Muscle layer of duodenum (tissue), 2 donors: ENCODE results near the gene TXN.
A peak's percentile ranks its signal among the peaks of the same experiment; 100 is the strongest.

ENCODE experiments used
- H3K27ac ChIP-seq: one replicate; pipeline ENCODE4 v1.7.0; 2013; ENCODE audit warnings: mild to moderate bottlenecking, low read length
- H3K27me3 ChIP-seq: one replicate; pipeline ENCODE4 v1.7.0; 2013; ENCODE audit warnings: low read depth, mild to moderate bottlenecking, control low read depth, low read length
- H3K36me3 ChIP-seq, 2 donors: one replicate each; pipeline ENCODE4 v1.7.0; 2013; ENCODE audit warnings: low read length in 2 of 2, control low read depth in 1 of 2, mild to moderate bottlenecking in 1 of 2; ENCODE audit not compliant: insufficient read depth in 2 of 2, control insufficient read depth in 1 of 2
- H3K4me1 ChIP-seq, 2 donors: one replicate each; pipeline ENCODE4 v1.7.0; 2013; ENCODE audit warnings: low read length in 2 of 2, mild to moderate bottlenecking in 2 of 2, control low read depth in 1 of 2, moderate library complexity in 1 of 2; ENCODE audit not compliant: insufficient read depth in 2 of 2, control insufficient read depth in 1 of 2
- H3K4me3 ChIP-seq, 2 donors: one replicate each; pipeline ENCODE4 v1.7.0; 2013; ENCODE audit warnings: low read length in 2 of 2, low read depth in 1 of 2, mild to moderate bottlenecking in 1 of 2
- H3K9me3 ChIP-seq, 2 donors: one replicate each; pipeline ENCODE4 v1.7.0; 2013; ENCODE audit warnings: low read length in 2 of 2, control low read depth in 1 of 2, mild to moderate bottlenecking in 1 of 2; ENCODE audit not compliant: control insufficient read depth in 1 of 2
- donor health status: healthy.

The TXN gene

GRCh38 chr9:110256380-110257096, at the start of gene TXN:
TXN (minus strand) TSS chr9:110256507; CDS start chr9:110256435, 72 bp downstream.
- Histone ChIP-seq H3K9me3 (no peaks in the 10 kb centered on the region), H3K27ac (peak within 1 kb of the TSS; percentile 95), H3K36me3 (peaks cover 0 to 5% of the 10 kb centered on the region in 2 donors), H3K4me1 (peaks cover 5 to 22% of the 10 kb centered on the region in 2 donors), H3K27me3 (no peaks in the 10 kb centered on the region), H3K4me3 (peak within 1 kb of the TSS; percentile 87 to 97)

- no peaks in the 10 kb centered on the region for H3K4me1 ChIP-seq
- no peak overlapping the region for H3K4me3 ChIP-seq
- H3K27me3 ChIP-seq = no peaks in the 10 kb centered on the region
- H3K36me3 ChIP-seq = no peaks in the 10 kb centered on the region
- H3K27ac ChIP-seq = no peak overlapping the region
- H3K9me3 ChIP-seq = no peaks in the 10 kb centered on the region
Measured at GRCh38 chr9:110303133-110303532, 46.8 kb upstream of the TXN start.

- no peaks in the 10 kb centered on the region for H3K9me3 ChIP-seq
- H3K27ac ChIP-seq = no peak overlapping the region
- H3K36me3 ChIP-seq = no peaks in the 10 kb centered on the region
- no peaks in the 10 kb centered on the region for H3K27me3 ChIP-seq
- H3K4me3 ChIP-seq = no peak overlapping the region
- H3K4me1 ChIP-seq = no peaks in the 10 kb centered on the region
Measured at GRCh38 chr9:110298043-110298605, 41.8 kb upstream of the TXN start.

GRCh38 chr9:110293248-110293647, 36.9 kb upstream of the TXN start:
- no peaks in the 10 kb centered on the region for H3K4me1 ChIP-seq
- no peaks in the 10 kb centered on the region for H3K9me3 ChIP-seq
- H3K36me3 ChIP-seq = no peaks in the 10 kb centered on the region
- H3K27me3 ChIP-seq = no peaks in the 10 kb centered on the region
- H3K27ac ChIP-seq = no peak overlapping the region
- H3K4me3 ChIP-seq = no peak overlapping the region

GRCh38 chr9:110291921-110292557, 35.7 kb upstream of the TXN start:
- no peaks in the 10 kb centered on the region for H3K27me3 ChIP-seq
- no peaks in the 10 kb centered on the region for H3K4me1 ChIP-seq
- H3K36me3 ChIP-seq = no peaks in the 10 kb centered on the region
- no peak overlapping the region for H3K4me3 ChIP-seq
- no peak overlapping the region for H3K27ac ChIP-seq
- H3K9me3 ChIP-seq = no peaks in the 10 kb centered on the region

- Histone ChIP-seq H3K4me1 (no peaks in the 10 kb centered on the region), H3K36me3 (no peaks in the 10 kb centered on the region), H3K9me3 (no peaks in the 10 kb centered on the region), H3K4me3 (no peak overlapping the region), H3K27ac (no peak overlapping the region), H3K27me3 (no peaks in the 10 kb centered on the region)
Measured at GRCh38 chr9:110290001-110290400, 33.7 kb upstream of the TXN start.

- Histone ChIP-seq H3K36me3 (no peaks in the 10 kb centered on the region), H3K27ac (no peak overlapping the region), H3K27me3 (no peaks in the 10 kb centered on the region), H3K4me1 (no peaks in the 10 kb centered on the region), H3K4me3 (no peak overlapping the region), H3K9me3 (no peaks in the 10 kb centered on the region)
Measured at GRCh38 chr9:110288503-110288902, 32.2 kb upstream of the TXN start.

- no peak overlapping the region for H3K4me3 ChIP-seq
- H3K9me3 ChIP-seq = no peaks in the 10 kb centered on the region
- H3K36me3 ChIP-seq = no peaks in the 10 kb centered on the region
- H3K27me3 ChIP-seq = no peaks in the 10 kb centered on the region
- no peaks in the 10 kb centered on the region for H3K4me1 ChIP-seq
- H3K27ac ChIP-seq = no peak overlapping the region
Measured at GRCh38 chr9:110287289-110287680, 31.0 kb upstream of the TXN start.

- Histone ChIP-seq H3K27ac (no peak overlapping the region), H3K36me3 (no peaks in the 10 kb centered on the region), H3K4me3 (no peak overlapping the region), H3K27me3 (no peaks in the 10 kb centered on the region), H3K4me1 (no peaks in the 10 kb centered on the region), H3K9me3 (no peaks in the 10 kb centered on the region)
Measured at GRCh38 chr9:110284211-110284844, 28.0 kb upstream of the TXN start.

GRCh38 chr9:110283751-110284150, 27.4 kb upstream of the TXN start:
- Histone ChIP-seq H3K36me3 (no peaks in the 10 kb centered on the region), H3K4me3 (no peak overlapping the region), H3K27me3 (no peaks in the 10 kb centered on the region), H3K4me1 (no peaks in the 10 kb centered on the region), H3K27ac (peak overlapping the region; percentile 21), H3K9me3 (no peaks in the 10 kb centered on the region)

GRCh38 chr9:110282739-110283081, 26.4 kb upstream of the TXN start:
- Histone ChIP-seq H3K4me1 (no peaks in the 10 kb centered on the region), H3K4me3 (no peak overlapping the region), H3K9me3 (no peaks in the 10 kb centered on the region), H3K36me3 (no peaks in the 10 kb centered on the region), H3K27ac (no peak overlapping the region), H3K27me3 (no peaks in the 10 kb centered on the region)
